Stimulated activated CD8-positive, alpha-beta memory T cell treated with anti-CD3 and anti-CD28 coated beads, Interleukin-2, amount 100 ng/mL, for 48 hours (primary cell): ENCODE measurements around the gene TINAGL1.

ENCODE experiments used
- DNase-seq, 2 donors: peaks; one replicate each; pipeline ENCODE4 v3.0.0-alpha.2; 2020; ENCODE audit warnings: low read depth in 2 of 2

TINAGL1 gene, protein sequence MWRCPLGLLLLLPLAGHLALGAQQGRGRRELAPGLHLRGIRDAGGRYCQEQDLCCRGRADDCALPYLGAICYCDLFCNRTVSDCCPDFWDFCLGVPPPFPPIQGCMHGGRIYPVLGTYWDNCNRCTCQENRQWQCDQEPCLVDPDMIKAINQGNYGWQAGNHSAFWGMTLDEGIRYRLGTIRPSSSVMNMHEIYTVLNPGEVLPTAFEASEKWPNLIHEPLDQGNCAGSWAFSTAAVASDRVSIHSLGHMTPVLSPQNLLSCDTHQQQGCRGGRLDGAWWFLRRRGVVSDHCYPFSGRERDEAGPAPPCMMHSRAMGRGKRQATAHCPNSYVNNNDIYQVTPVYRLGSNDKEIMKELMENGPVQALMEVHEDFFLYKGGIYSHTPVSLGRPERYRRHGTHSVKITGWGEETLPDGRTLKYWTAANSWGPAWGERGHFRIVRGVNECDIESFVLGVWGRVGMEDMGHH

DNA sequence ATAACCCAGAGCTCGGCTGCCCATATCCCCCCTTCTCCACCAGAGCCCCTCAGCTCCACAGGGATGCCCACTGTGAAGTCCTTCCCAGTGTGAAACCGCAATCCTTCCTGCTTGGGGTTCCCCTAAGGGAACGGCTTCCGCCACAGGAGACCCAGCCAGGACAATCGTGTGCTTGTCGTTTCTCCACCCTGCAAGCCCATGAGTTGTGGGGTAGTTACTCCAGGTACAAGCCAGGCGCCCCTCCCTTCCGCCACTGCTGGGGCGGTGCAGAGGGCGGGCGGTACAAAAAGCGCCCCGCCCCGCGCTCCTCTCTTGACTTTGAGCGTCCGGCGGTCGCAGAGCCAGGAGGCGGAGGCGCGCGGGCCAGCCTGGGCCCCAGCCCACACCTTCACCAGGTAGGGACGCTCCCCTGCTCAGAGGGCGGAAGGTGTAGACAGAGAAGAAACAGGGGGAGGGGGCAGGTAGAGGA, at the start of gene TINAGL1:
Gene TINAGL1 (plus strand): TSS at position 315 of the 469 bp plus-strand sequence. CDS start 634 bp downstream, outside the sequence.
- no peak for DNase-seq

DNA sequence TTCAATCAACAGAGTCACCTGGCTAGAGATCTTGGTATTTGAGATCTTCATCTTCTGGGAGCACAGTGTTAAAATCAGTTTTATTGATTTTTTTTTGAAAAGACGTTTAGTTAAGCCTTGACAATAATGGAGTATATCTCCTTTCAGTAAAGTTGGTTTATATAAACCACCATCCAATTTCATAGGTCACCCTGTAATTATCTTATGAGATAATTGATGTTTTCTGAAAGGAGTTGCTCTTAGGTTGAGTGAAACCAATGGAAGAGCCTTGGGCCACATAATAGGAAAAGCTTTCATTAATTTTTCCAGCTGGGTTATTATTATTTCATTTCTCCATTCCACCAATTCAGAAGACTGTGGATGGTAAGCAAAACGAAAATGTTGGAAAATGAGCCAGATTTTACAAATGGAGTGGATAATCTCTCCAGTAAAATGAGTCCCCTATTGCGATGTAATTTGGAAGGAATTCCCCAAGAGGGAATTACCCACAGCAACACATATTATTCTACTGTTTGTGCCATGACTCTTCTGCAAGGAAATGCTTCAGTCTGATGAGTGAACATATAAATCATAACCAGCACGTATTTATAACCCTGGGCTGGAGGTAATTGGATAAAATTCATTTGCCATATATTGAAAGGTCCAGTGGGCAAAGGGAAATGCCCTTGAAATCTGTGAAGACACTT, 46.2 kb upstream of the TINAGL1 start:
- DNase-seq, result no peak

DNA sequence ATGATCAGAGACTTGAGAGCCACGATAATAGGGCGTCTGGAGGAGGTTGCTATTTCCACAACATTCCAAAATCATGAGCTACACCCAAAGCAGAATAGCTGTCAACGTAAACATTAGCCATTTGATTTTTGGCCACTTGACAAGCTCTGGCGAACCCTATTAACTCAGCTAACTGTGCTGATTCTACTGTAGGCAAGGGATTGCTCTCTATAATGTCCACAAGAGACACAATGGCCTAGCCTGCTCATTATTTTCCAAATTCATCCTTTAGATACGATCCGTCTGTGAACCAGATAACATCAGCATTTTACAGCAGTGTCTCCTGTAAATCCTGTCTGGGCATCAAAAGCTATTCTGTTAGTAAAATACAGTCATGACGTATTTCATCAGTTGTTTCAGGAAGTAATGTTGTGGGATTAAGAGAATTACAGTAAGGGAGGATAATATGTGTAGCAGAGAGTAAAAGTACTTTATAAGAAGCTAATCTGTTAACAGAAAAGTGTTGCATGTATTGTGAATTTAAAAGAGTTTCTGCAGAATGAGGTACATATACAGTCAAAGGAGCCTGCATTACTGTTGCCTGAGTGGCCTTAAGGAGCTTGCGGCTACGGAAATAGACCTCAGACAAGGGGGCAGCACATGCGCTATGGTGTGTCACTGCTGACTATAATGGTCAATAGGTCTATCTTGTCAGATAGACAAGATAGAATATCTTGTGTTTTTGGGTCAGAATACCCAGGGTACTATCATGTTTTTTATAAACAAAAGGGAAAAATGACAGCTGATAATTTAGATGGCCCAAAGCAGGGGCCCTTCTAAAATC, 44.9 kb upstream of the TINAGL1 start:
- DNase-seq, result no peak

DNA sequence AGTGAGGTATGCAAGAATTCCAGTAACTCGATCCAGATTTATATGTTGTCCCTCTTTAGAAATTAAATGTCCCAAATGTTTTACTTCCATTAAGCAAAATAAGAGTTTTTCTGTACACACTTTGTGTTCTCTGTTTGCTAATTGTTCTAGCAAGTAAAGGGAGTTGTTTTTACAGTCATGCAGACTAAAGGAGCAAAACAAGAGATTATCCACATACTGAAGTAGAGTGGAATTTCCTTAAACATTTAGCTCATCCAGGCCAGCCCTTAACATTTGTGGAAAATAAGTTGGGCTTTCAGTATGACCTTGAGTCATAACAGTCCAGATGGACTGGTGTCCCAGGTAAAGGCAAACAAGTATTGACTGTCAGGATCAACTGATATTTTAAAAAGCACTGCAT, 44.1 kb upstream of the TINAGL1 start:
- DNase-seq, result no peak

DNA sequence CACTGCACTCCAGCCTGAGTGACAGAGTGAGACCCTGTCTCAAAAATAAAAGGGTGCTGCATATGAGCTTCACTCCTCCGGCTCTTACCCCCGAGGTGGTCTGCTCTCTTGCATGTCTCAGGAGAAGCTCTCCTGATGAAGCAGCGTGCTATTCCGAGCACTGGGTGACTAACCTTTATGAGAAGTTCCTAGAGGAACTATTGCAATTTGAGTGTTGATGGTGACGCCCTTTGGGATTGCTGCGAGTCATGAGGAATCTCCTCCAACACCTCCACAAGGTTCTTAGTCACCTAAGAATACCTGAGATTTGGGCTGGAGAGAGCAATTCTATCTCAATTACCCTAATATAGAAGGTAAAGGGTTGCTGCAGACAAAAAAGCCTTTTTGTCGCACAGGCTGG, 40.8 kb upstream of the TINAGL1 start:
- no peak for DNase-seq

DNA sequence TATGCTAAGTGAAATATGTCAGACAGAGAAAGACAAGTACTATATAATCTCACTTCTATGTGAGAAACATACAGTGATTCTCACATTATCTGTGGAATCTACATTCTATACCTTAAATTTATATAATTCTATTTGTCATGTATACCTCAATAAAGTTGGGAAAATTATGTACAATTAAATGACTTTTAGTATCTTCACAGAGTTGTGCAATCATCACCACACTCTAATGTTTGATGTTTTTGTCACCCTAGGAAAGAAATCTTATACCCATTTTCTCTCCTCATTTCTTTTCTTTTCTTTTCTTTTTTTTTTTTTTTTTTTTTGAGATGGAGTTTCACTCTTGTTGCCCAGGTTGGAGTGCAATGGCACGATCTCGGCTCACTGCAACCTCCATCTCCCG, 37.0 kb upstream of the TINAGL1 start:
- DNase-seq, result no peak

DNA sequence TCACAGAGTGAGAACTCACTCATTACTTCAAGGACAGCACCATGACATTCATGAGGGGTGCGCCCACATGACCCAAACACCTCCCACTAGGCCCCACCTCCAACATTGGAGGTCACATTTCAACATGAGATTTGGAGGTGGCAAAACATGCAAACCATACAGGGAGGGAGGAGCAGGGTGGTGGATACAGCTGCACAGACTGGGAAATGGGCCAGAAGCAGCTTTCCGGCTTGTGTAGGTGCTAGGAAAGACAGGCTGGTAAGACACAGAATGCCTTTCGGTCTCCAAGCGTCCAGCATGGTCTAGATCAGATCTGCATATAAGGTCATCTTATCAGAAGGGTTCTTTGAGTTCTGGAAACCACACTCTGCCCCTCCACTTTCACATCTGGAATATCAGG, 35.1 kb upstream of the TINAGL1 start:
- DNase-seq, result no peak

DNA sequence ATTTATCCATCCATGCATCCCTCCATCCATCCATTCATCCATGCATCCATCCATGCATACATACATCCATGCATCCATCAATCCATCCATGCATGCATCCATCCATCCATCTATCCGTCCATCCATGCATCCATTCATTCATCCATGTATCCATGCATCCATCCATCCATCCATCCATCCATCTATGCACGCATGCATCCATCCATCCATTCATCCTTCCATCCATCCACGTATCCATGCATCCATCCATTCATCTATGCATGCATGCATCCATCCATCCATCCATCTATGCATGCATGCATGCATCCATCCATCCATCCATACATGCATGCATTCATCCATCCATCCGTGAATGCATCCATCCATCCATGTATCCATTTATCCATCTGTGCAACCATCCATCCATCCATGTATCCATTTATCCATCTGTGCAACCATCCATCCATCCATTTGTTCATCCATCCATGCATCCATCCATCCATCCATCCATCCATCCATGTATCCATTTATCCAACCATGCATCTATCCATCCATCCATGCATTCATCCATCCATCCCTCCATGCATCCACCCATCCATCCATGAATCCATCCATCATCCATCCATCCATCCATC, 30.3 kb upstream of the TINAGL1 start:
- DNase-seq, result no peak

DNA sequence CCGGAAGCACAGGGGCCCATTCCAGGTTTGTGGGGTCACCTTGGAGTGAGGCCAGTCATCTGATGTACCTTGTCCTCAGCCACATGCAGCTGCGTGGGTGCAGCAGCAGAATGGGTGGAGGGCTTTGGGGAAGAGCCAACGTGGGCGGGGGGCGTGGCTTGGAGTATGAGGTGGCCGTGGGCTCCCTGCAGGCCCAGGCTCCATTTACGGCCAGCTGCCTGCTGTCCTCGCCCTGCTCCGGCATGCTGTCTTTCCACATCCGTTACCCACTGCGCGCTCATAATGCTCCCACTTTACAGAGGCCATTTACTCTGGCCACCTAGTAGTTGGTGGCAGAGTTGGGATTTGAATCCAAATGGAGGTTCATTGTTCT, 27.8 kb upstream of the TINAGL1 start:
- DNase-seq, result no peak

DNA sequence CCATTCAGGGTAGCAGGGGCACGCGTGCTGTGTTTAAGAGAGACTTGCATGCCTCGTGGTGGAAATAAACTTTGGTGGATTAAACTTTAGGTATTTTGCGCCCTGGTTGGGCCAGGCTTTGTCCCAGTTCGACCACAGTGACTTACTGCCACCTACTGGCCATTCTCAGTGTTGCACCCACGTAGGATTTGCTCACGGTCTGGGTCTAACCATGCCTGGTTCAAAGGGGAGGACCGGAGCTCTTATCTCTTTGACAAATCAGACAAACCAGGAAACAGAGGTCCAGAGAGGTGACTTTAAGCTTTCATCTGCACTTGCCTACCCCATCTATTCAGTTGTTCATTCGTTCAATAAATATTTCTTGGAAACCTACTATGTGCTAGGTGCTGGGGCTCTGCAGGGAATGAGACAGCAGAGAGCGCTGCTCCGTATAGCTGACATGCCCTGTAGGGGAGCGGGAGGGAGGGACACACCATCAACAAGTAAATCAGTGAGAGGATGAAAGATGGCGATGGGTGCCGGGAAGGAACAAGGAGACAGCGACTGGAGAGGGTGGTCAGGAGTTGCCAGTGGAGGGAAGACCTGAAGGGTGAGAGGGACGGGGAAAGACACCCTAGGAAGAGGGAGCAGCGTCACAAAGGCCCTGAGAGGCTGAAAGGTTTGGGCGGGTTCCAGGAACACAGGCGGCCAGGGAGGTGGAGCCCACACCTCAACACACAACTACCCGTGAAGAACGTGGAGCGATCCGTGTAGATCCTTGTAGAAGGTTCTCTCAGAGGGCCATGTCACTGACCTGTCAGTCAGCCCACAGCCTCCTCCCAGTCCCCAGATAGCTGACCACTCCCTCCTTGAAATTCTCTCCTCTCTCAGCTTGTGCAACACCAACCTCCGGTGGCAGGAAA, 27.2 kb upstream of the TINAGL1 start:
- DNase-seq, result peak; percentile 71 to 80

DNA sequence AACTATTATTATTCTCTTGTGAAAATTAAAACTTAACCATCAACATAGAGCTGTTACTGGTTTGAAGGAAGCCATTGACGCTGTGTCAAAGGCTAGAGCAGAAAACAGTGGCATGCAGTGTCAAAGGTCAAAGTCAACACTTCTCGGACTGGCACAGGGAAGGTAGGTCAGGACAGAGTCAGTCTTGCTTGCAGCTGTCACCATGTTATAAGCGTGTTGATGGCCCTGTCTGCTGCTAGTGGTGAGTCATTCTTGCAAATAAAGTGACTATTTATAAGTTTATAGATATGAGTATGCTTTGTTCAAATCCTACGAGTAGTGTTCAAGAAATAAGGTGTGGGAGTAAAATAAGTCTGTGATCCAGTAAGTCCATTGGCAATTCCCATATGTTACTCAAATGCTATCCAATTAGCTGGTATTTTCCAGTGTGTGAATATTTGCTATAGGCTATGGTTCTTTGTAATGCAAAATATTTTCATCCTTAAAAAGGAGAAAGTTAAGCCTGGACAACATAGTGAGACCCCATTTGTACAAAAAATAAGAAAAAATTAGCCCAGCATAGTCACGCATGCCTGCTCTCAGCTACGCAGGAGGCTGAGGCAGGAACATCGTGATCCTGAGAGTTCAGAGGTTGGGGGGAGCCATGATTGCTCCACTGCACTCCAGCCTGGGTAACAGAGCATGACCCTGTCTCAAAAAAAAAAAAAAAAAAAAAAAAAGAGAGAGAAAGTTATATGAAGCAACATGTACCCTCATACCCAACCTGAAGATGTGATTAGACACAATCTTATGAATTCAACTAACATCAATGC, 26.3 kb upstream of the TINAGL1 start:
- DNase-seq, result no peak

DNA sequence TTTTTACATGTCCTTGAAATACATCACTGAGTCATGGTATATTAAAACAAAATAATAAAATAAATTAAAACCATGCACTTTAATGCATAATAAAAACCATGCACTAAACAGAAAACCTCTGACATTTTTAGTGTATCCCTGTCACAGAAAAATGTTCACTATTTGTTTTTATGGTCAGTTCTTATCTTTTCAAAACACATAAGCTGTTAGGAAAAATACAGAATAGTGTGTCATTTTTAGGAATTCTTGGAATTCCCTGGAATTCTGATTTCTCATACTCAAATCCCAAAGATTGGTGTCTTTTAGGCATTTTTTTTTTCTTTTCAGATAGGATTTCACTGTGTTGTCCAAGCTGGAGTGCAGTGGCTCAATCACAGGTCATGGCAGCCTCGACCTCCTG, 25.1 kb upstream of the TINAGL1 start:
- no peak for DNase-seq

DNA sequence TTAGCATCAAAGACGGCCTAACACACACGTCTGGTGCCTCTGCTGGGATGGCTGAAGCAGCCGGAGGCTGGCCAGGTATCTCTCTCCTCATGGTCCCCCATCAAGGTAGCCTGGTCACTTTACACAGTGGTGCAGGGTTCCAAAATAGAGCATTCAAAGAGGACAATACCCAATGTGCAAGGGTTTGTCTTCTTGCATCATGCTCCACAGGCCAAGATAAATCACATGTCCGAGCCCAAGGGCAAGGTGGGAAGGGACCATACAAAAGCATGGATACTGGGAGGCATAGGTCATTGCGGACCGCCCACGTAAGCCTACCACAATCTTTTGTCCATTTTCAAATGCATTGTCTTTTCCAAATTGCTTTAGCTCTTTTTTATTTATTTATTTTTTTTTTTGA, 23.8 kb upstream of the TINAGL1 start:
- DNase-seq, result no peak

DNA sequence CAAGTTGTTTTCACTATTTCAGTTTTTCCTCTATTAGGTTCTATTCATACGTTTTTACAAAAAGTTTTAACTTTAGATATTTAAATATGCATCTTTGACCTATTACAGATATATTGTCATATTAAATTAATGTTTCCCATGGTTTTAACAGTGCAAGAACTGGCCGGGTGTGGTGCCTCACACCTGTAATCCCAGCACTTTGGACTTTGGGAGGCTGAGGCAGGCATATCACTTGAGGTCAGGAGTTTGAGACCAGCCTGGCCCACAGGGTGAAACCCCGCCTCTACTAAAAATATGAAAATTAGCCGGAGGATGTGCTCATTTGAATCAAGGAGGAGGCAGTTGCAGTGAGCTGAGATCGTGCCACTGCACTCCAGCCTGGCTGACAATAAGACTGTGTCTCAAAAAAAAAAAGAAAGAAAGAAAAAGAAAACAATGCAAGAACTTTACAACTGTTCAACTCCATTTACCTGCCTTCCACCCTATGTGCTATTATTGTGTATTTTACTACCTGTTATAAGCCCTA, 19.8 kb upstream of the TINAGL1 start:
- DNase-seq, result no peak

DNA sequence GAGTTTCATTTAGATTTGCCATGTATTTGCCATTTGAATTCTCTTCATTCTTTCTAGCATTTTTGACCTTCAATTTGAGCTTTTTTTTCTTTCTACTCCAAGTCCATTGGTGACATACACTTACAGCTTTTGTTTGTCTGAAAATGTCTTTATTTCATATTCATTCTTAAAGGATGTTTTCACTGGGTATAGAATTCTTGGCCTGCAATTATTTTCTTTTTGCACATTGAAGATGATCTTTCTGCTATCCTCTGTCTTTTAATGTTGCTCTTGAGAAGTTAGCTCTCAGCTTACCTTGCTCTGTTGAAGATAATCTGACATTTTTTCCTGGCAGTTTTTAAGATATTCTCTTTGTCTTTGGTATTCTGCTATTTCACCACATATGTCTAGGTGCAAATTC, 16.6 kb upstream of the TINAGL1 start:
- DNase-seq, result no peak

DNA sequence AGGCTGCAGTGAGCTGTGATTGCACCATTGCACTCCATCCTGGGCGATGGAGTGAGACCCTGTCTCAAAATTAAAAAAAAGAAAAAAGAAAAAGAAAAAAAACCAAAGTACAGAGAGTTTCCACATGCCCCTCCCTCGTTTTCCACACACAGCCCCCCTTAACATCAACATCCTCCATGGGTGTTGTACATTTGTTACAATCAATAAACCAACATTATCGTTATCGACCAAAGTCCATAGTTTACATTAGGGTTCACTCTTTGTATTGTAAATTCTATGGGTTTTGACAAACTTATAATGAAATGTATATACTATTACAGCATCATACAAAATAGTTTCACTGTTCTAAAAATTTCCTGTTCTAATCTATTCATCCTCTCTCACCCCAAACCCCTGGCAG, 15.9 kb upstream of the TINAGL1 start:
- DNase-seq, result no peak

DNA sequence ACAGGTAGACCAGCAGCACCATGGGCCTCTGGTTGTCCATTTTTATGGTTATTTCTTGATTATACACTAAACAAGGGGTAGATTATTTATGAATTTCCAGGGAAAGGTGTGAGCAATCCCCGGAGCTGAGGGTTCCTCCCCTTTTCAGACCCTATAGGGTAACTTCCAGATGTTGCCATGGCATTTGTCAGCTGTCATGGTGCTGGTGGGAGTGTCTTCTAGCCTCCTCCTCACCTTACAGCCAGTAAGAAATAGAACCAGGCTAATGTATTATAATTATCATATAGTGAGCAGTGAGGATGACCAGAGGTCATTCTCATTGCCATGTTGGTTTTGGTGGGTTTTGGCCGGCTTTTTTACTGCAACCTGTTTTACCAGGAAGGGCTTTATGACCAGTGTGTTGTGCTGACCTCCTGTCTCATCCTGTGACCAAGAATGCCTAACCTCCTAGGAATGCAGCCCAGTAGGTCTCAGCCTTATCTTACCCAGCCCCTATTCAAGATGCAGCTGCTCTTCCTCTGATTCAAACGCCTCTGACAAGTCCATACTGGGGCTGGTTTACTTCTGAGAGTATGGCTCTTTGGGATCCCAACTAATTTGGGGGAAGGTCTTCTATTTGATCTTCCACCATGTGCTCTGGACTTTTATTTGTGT, 13.5 kb upstream of the TINAGL1 start:
- no peak for DNase-seq

DNA sequence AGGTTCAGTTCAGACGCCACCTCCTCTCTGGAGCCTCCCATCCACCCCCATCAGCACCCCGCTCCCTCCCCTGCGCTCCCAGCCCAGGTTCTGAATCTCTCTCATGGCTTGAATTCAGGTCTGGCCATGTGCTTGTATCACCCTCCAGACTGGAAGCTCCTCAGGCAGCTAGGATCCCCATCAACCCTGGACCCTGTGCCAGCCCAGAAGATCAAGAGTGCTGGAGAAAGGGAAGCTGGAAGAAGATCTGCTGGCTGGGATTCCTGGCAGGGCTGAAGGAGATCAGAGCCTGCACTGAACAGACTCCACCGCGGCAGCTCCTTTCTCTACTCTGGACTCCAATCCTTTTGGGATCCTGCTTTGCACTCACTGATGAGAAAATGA, 11.7 kb upstream of the TINAGL1 start:
- no peak for DNase-seq

DNA sequence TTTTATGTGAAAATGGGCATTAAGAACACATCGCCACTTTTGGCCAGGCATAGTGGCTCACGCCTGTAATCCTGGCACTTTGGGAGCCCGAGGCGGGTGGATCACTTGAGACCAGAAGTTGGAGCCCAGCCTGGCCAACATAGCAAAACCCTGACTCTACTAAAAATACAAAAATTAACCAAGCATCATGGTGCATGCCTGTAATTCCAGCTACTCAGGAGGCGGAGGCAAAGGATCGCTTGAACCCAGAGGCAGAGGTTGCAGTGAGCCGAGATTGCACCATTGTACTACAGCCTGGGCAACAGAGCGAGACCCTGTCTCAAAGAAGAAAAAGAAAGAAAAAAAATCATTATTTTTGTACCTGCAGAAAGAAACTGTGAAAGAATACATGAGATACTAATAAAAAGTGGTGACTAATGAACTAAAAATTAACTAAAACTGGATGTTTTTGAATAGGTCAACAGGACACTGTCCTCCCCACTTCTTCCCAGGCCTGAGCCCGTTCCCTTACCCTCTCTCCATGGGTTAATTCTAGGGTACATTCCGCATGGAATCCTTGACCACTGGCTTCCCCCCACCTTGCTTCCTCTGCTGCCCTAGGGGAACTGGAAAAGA, 8.3 kb upstream of the TINAGL1 start:
- no peak for DNase-seq
